ENCODE data around the gene SLC46A1.

The SLC46A1 gene

DNA sequence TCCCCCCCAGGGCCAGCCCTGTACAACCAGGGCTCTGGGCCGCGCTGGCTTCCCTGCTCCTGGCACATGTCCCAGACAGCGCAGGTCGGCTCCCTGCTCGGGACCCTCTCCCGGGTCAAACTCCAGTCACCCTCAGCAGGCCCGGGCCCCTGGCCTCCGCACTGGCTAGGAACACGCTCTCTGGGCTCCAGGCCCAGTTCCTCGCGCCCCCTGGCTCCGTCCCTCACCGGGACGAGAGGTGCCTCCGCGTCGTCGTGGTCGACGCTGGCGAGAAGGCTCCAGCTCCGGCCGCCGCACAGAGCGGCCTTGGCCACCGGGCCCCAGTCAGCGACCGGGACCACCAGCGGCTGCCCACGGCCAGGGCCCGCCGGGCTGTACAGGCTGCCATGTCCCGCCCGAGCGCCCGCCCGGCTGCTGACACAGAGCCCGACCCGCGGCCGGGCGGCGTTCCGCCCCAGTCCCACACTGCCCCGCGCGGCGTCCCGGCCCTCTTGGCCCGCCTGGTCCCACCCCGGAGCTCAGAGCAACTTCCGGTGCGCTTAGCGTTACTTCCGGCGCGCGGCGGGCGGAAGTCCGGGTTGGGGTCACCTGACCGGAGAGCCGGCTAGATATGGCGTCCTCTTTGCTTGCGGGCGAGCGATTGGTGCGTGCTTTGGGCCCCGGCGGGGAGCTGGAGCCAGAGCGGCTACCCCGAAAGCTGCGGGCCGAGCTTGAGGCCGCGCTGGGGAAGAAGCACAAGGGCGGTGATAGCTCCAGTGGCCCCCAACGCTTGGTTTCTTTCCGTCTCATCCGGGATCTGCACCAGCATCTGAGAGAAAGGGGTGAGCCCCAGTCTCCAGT is 48.7 kb downstream of the SLC46A1 start, which contains the start of gene POLDIP2:
TSS of gene POLDIP2 (minus strand) at position 467 of the 840 bp plus-strand sequence. CDS start at position 388, 79 bp downstream.
- peak; percentile 89 to 92 for DNase-seq (ENCODE audit: low read depth in 2 of 2)

DNA sequence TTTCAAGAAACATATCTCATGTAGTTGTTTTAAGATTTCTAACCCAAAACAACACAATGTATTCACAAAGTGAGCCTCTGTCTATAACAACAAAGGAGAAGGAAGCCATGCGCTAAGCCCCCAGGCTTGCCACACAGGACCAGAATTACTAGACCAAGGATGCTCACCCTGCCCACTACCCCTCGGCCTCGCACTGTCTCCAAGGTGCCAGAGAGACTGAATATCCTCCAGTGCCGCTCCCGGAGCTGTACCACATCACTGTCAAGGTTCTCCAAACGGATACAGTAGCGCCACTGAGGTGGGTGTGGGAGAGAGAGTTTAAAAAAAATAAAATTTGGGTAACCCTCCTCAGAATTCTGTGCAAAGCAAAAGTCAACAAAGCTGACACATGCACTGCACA is 55.7 kb downstream of the SLC46A1 start:
- DNase-seq (ENCODE audit: low read depth in 2 of 2) = no peak

DNA sequence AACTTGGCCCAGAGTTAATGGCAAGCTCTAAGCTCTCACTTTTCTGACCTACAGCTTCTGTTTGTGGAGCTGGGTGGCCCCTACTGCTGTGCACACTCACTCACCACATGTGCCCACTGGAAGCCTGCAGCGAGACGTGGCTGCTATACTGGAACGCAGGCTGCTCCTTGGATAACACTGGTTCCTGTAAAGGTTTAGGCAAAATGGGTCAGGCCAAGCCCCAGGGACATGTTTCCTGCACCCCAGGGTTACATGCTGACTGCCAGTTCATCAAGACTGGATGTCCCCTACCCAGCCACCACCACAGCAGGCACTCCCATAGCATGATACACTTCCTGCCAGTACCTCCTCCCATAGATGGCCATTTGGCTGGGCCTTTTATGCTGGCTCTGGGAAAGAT is 57.0 kb downstream of the SLC46A1 start:
- no peak for DNase-seq (ENCODE audit: low read depth in 2 of 2)

DNA sequence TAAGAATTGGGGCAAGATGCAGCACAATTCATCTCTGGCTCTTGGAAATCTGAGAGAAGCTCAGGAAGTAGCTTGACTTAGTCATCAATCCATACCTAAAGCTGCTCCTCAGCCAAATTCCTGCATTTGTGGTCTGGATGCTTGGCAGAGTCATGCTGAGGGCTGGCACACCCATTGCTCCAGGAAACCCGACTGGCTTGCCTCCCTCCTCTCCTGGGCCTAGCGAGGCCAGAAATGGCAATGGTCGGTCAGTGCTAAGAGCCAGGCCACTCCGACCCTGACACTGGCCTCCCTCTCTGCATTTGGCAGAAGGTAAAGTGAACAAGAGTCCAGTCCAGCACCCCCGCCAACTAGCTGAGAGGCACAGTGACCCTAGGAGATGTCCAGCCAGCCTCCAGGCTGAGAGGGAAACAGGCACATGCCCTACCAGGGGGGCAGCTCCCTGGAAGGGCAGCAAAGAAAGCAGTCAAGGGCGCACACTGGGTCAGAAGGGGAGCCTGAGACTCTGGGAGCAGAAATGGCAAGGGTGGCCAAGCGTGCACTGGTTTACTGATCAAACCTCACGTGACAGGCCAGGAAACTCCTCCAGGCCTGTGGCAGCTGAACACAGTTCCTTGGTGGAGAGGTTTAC is 58.6 kb downstream of the SLC46A1 start:
- no peak for DNase-seq (ENCODE audit: low read depth in 2 of 2)

DNA sequence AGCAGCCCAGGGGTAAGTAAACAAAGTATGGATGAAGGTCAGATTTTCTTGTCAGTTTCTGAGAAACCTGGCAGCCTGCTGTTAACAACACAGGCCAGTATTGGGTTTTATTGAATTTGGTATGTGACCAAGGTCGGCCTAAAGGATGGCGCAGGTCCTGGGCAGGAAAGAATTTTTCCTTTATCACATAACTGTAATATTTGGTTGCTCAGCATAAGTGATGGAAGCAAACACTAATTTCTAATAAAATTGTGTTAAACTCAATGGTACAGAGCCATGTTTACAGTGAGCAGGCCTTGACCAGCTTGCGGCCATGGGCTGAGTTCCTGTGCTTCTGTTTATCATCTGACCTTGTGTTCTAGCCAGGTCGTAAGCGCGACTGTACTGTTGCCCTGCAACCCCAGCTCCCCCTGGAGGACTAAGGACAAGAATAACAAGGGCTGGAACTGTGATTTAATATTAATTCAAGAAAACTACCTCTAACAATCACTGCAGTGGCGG is 59.2 kb downstream of the SLC46A1 start:
- DNase-seq (ENCODE audit: low read depth in 2 of 2) = no peak

DNA sequence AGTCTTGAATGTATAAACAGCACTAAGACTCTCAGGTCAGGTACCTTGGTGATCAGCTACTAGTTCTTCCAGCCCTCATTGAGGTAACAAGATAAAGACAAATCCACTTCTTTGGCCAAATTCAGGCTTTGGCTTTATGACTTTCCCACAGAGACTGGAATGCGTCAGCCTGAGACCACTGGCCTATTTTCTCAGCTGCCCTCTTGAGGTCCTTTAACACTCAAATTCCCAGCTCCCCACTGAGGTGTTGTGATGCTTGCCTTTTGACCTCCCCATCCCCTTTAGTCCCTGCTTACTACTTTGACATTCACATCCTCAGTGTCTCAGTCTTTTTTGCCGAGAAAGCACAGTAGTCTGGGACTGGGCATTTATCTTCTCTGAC is 59.8 kb downstream of the SLC46A1 start:
- DNase-seq (ENCODE audit: low read depth in 2 of 2) = no peak

DNA sequence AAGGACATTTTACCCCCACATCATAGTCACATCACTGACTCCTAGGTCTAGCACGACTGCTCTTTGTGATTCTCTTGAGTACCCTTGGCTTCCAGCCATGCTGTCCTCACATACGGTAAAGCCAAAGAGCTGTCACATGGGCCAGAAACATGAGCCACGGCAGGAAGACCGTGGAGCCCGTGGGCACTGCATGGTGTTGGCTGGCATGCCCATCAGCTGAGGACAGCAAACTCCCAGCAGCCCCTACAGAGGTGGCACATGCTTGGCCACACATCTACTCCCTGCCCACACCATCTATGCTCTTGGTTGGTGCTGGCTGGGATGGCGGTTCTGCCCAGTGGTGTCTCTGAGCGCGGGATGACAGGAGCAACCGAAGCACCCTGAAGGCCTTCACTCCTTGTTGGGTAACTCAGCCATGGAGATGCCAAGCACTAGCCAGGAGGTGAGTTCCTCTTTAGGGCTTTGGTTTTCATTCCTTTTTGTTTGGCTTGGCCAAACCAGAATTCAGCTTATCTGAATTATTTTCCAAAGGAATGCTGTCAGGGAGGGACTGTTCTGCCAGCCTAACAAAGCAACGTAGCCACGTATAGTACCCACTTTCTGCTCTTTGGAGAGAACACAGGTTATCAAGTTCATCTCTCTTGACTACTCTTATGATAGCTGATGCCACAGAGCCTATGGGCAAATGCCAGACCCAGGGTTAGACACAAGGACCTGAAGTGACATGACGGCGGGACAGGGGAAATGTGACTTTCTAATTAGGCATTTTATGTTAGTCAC is 60.4 kb downstream of the SLC46A1 start:
- no peak for DNase-seq (ENCODE audit: low read depth in 2 of 2)
